H1 (cell line): Measurements from ENCODE around the gene S100A4.

ENCODE experiments used
- EP300 ChIP-seq, 2 experiments: IDR thresholded peaks; 1 replicate in 1 of 2; 2 replicates in 1 of 2; pipeline ENCODE4 v1.6.1; 2011 to 2012; ENCODE audit warnings: low read depth in 2 of 2, low read length in 2 of 2, mild to moderate bottlenecking in 2 of 2, borderline replicate concordance in 1 of 2, inconsistent platforms in 1 of 2, moderate library complexity in 1 of 2
- EZH2 ChIP-seq: fragments of 200-600 bp; sonication (generic); IDR thresholded peaks from 2 replicates; pipeline ENCODE4 v1.7.1; 2012; ENCODE audit warnings: low read depth, mild to moderate bottlenecking, moderate library complexity, low read length, inconsistent platforms; ENCODE audit not compliant: severe bottlenecking
- POLR2A ChIP-seq, 2 experiments: IDR thresholded peaks; 1 replicate in 1 of 2; 2 replicates in 1 of 2; pipeline ENCODE4 v1.6.1; 2011; ENCODE audit warnings: low read depth in 2 of 2, low read length in 2 of 2, mild to moderate bottlenecking in 2 of 2; ENCODE audit errors: control extremely low read depth in 1 of 2
- POU5F1 ChIP-seq: IDR thresholded peaks from 2 replicates; pipeline ENCODE4 v1.6.1; 2011; ENCODE audit warnings: low read depth, mild to moderate bottlenecking, low read length, moderate library complexity
- SP2 ChIP-seq: IDR thresholded peaks from 2 replicates; pipeline ENCODE4 v1.6.1; 2012; ENCODE audit warnings: mild to moderate bottlenecking, low read length, inconsistent platforms
- TAF1 ChIP-seq: IDR thresholded peaks from 2 replicates; pipeline ENCODE4 v1.6.1; 2011; ENCODE audit warnings: mild to moderate bottlenecking, low read depth, low read length
- YY1 ChIP-seq: IDR thresholded peaks from 2 replicates; pipeline ENCODE4 v1.6.1; 2011; ENCODE audit warnings: low read depth, mild to moderate bottlenecking, low read length
- TF ChIP-seq, protein P1 (sequence below), 3 experiments: IDR thresholded peaks; 1 replicate in 2 of 3; 2 replicates in 1 of 3; pipeline versions ENCODE4 v1.5.1 to v1.6.1; 2011; ENCODE audit warnings: low read length in 3 of 3, mild to moderate bottlenecking in 3 of 3, inconsistent platforms in 2 of 3, low read depth in 1 of 3, moderate library complexity in 1 of 3; ENCODE audit not compliant: insufficient read depth in 1 of 3; ENCODE audit errors: control extremely low read depth in 1 of 3
- TF ChIP-seq, protein P2 (sequence below): IDR thresholded peaks from 2 replicates; pipeline ENCODE4 v1.6.1; 2011; ENCODE audit warnings: low read depth, mild to moderate bottlenecking, low read length; ENCODE audit not compliant: insufficient read depth
- TF ChIP-seq, protein P3 (sequence below): IDR thresholded peaks from 2 replicates; pipeline ENCODE4 v1.6.1; 2012; ENCODE audit warnings: inconsistent platforms

DNA sequence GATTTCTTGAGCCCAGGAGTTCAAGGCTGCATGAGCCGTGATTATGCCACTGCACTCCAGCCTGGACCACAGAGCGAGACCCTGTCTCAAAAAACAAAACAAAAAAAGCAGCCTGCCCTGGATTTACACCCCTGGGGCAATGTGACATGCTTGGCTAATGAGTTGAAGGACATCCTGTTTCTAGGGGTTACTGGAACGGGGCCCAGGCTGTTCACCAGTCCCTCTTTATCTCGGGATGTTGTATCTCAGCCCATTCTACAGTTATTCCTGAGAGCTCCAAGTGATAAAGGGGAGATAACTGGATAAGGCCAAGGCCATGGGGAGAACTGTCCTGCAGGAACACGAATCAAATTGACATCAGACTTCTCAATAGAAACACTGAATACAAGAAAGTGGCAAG lies 41.7 kb upstream of the S100A4 start:
- no peak for TF ChIP-seq SP2
- TF ChIP-seq YY1 = no peak
- TF ChIP-seq, protein P1, sequence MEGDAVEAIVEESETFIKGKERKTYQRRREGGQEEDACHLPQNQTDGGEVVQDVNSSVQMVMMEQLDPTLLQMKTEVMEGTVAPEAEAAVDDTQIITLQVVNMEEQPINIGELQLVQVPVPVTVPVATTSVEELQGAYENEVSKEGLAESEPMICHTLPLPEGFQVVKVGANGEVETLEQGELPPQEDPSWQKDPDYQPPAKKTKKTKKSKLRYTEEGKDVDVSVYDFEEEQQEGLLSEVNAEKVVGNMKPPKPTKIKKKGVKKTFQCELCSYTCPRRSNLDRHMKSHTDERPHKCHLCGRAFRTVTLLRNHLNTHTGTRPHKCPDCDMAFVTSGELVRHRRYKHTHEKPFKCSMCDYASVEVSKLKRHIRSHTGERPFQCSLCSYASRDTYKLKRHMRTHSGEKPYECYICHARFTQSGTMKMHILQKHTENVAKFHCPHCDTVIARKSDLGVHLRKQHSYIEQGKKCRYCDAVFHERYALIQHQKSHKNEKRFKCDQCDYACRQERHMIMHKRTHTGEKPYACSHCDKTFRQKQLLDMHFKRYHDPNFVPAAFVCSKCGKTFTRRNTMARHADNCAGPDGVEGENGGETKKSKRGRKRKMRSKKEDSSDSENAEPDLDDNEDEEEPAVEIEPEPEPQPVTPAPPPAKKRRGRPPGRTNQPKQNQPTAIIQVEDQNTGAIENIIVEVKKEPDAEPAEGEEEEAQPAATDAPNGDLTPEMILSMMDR (IDR thresholded peaks at IDR 0.05; ENCODE audit: control extremely low read depth in 1 of 3, insufficient read depth in 1 of 3, low read depth in 1 of 3, low read length in 3 of 3) = no peak
- TF ChIP-seq POLR2A (IDR thresholded peaks at IDR 0.05; ENCODE audit: control extremely low read depth in 1 of 2, low read depth in 2 of 2, low read length in 2 of 2) = no peak
- TF ChIP-seq TAF1 = no peak
- TF ChIP-seq, protein P2, sequence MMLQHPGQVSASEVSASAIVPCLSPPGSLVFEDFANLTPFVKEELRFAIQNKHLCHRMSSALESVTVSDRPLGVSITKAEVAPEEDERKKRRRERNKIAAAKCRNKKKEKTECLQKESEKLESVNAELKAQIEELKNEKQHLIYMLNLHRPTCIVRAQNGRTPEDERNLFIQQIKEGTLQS = no peak
- TF ChIP-seq EP300 (IDR thresholded peaks at IDR 0.05; ENCODE audit: borderline replicate concordance in 1 of 2, low read depth in 2 of 2, low read length in 2 of 2) = no peak
- TF ChIP-seq EZH2 = no peak
- TF ChIP-seq POU5F1 = no peak
- TF ChIP-seq, protein P3, sequence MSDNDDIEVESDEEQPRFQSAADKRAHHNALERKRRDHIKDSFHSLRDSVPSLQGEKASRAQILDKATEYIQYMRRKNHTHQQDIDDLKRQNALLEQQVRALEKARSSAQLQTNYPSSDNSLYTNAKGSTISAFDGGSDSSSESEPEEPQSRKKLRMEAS = no peak
